Adrenal gland (tissue), 12 donors: ENCODE measurements around the gene MICAL3. TPM values are rescaled to one million over a fixed set of nuclear protein-coding genes. Genes with fewer than 3 reads are reported as not detected.
A peak's percentile ranks its signal among the peaks of the same experiment; 100 is the strongest.

ENCODE experiments used
- DNase-seq, 7 donors: peaks; one replicate each; pipeline ENCODE4 v3.0.0-alpha.2; 2019 to 2020
- H3K27ac ChIP-seq, 5 donors: fragments of 200-600 bp; sonication (generic) in 4 of 5; 1 replicate in 3 of 5; 2 replicates in 2 of 5; pipeline versions ENCODE4 v1.5.1 to v1.8.0; 2016 to 2020; ENCODE audit warnings: mild to moderate bottlenecking in 1 of 5
- H3K27me3 ChIP-seq: fragments of 200-600 bp; 2 replicates; pipeline ENCODE4 v1.8.0; 2021
- H3K36me3 ChIP-seq, 2 donors: fragments of 200-600 bp; replicated peaks in 1 of 2; 1 replicate in 1 of 2; 2 replicates in 1 of 2; pipeline versions ENCODE4 v1.5.1 to v1.8.0; 2018 to 2022
- H3K4me1 ChIP-seq, 2 donors: fragments of 200-600 bp; replicated peaks in 1 of 2; 1 replicate in 1 of 2; 2 replicates in 1 of 2; pipeline versions ENCODE4 v1.5.1 to v1.8.0; 2018 to 2021
- H3K4me3 ChIP-seq, 4 donors: fragments of 200-600 bp; sonication (generic) in 3 of 4; one replicate each; pipeline ENCODE4 v1.5.1; 2016 to 2018
- H3K9me3 ChIP-seq, 3 donors: fragments of 200-600 bp; sonication (generic) in 1 of 3; replicated peaks in 1 of 3; 1 replicate in 2 of 3; 2 replicates in 1 of 3; pipeline versions ENCODE4 v1.5.1 to v1.8.0; 2016 to 2021
- CTCF ChIP-seq, 6 experiments: fragments of 450-650 bp in 4 of 6; fragments of 200-600 bp in 2 of 6; sonication (generic) in 1 of 6; IDR thresholded peaks; 1 replicate in 5 of 6; 2 replicates in 1 of 6; pipeline versions ENCODE4 v1.5.1 to v1.8.0; 2016 to 2021; ENCODE audit warnings: antibody characterized with exemption in 6 of 6, mild to moderate bottlenecking in 2 of 6, moderate library complexity in 1 of 6
- POLR2A ChIP-seq, 2 donors: fragments of 450-650 bp; IDR thresholded peaks; one replicate each; pipeline ENCODE4 v1.6.1; 2017; ENCODE audit warnings: antibody characterized with exemption in 2 of 2, mild to moderate bottlenecking in 2 of 2, moderate library complexity in 1 of 2
- WGBS, 4 donors: extraction: QIAGEN DNeasy Blood & Tissue Kit in 2 of 4; methylation state at CpG; one replicate each; pipeline versions ENCODE4 v1.1.5 to v1.1.7; 2013 to 2017; 5-methylcytosine and 5-hydroxymethylcytosine counted together
- intact Hi-C, 2 donors: fragments of 100-400 bp; cut with DNase I; formaldehyde crosslinking; loops; one replicate each; pipeline versions ENCODE4 v1.14.1 to v1.15.0; 2022 to 2023
- polyA plus RNA-seq, 3 donors: library from polyadenylated mRNA; stranded (reverse); fragments of 200-250 nt in 2 of 3; fragments of 350-450 nt in 1 of 3; fragmentation: Illumina TruSeq in 1 of 3; extraction: RNeasy Lipid Tissue Mini Kit (QIAGEN cat#74804) in 1 of 3; gene quantifications; one replicate each; pipeline ENCODE4 v1.2.3, GENCODE V29; 2013 to 2014
- total RNA-seq, 9 donors: library from RNA; depleted of rRNA in 4 of 9; stranded (reverse); fragments of >200 nt in 4 of 9; fragments of 120-200 nt in 1 of 9; fragmentation: NEBNext Ultra II Directional in 1 of 9; extraction: Animal tissue kit (Norgen Biotek cat#: 25700) in 1 of 9; gene quantifications; one replicate each; pipeline versions ENCODE4 v1.1.0 to v1.2.4, GENCODE V29; 2013 to 2023
- donor health status: healthy with polysubstance abuse.
- donor health status: Bipolar disorder and iron deficiency.
- donor health status: DM: yes; HTN: yes; CAD: no.
- donor health status: DM: no; HTN: no; CAD: no.
- donor health status: DM: no; HTN: no; CAD: no.
- donor health status: DM: yes; HTN: yes; CAD: no.

Gene MICAL3
- total and polyA plus RNA-seq, 12 donors = 10.9 to 82.6 (median 34.4) TPM

DNA sequence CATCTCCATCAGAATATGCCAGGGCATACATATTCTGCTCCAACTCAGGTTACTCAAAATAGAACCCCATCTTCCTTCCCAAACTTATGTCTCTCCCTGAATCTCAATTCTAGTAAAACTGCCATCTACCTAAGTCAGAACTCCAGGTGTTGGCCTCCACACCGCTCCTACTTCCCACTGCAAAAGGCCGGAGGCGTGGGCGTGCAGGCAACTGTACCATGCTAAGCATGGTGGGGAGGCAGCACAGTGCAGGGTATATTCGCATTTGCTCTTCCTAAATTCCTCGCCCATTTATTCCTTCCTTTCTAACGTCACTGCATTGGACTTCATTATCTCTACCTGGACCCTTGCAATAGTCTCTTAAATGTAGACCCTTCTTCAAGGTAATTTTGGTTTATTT is 97.8 kb downstream of the MICAL3 start:
- intact Hi-C loops = no loop called here
- TF ChIP-seq CTCF (IDR thresholded peaks at IDR 0.05) (no peak), POLR2A (IDR thresholded peaks at IDR 0.05) (no peak)
- H3K4me1 ChIP-seq = peaks cover 40 to 51% of the 10 kb centered on the region in 2 donors
- H3K27ac ChIP-seq = no peak overlapping the region
- WGBS, 4 donors = 96 to 99% (median 96%) methylated on average over 7 of the region's 7 CpGs
- H3K9me3 ChIP-seq = no peaks in the 10 kb centered on the region
- DNase-seq = no peak
- H3K27me3 ChIP-seq = no peaks in the 10 kb centered on the region
- no peak overlapping the region for H3K4me3 ChIP-seq
- no peaks in the 10 kb centered on the region for H3K36me3 ChIP-seq

DNA sequence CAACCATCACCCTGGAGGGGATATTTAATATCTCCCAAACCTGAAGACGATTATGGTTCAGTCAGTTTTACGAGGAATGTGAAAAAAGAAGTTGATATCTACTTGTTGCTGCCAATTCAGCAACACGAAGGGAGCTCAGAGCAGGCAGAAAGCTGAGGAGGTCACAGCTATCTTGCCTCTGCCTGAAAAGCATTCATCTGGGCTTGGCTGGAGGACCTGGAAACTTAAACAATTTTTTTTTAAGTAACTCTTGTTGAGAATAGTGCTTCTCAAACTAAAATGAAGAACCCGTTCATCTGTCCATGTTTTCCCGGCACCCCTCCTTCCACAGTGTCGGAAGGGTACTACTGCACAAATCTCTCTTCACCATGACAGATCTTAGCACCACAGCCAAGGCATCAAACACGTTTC is 98.9 kb downstream of the MICAL3 start:
- no peaks in the 10 kb centered on the region for H3K27me3 ChIP-seq
- WGBS, 4 donors = 55 to 64% (median 56%) methylated on average over 7 of the region's 7 CpGs
- no peaks in the 10 kb centered on the region for H3K36me3 ChIP-seq
- H3K27ac ChIP-seq = no peak overlapping the region
- TF ChIP-seq POLR2A (IDR thresholded peaks at IDR 0.05) (no peak), CTCF (IDR thresholded peaks at IDR 0.05) (no peak)
- peaks cover 40 to 51% of the 10 kb centered on the region in 2 donors for H3K4me1 ChIP-seq
- peak in 1 of 7 donors; percentile 36 for DNase-seq
- H3K4me3 ChIP-seq = no peak overlapping the region
- H3K9me3 ChIP-seq = no peaks in the 10 kb centered on the region
- intact Hi-C loops = no loop called here

- DNase-seq = peak in 2 of 7 donors; percentile 10 to 42
- no peak for TF ChIP-seq CTCF (IDR thresholded peaks at IDR 0.05)
- no peak for TF ChIP-seq POLR2A (IDR thresholded peaks at IDR 0.05)
- intact Hi-C loops = no loop called here
- H3K27me3 ChIP-seq = no peaks in the 10 kb centered on the region
- H3K4me3 ChIP-seq = no peak overlapping the region
- no peak overlapping the region for H3K27ac ChIP-seq
- WGBS, 4 donors = 85 to 88% (median 86%) methylated on average over 4 of the region's 4 CpGs
- H3K4me1 ChIP-seq = peaks cover 44 to 56% of the 10 kb centered on the region in 2 donors
- no peaks in the 10 kb centered on the region for H3K36me3 ChIP-seq
- no peaks in the 10 kb centered on the region for H3K9me3 ChIP-seq
Measured at GRCh38 chr22:17924735-17925364, 99.5 kb downstream of the MICAL3 start.

- Histone ChIP-seq H3K9me3 (no peaks in the 10 kb centered on the region), H3K27ac (peak overlapping the region in 3 of 5 donors; percentile 63 to 93 (median 70)), H3K4me3 (no peak overlapping the region), H3K36me3 (no peaks in the 10 kb centered on the region), H3K4me1 (peaks cover 47 to 62% of the 10 kb centered on the region in 2 donors), H3K27me3 (no peaks in the 10 kb centered on the region)
- WGBS, 4 donors = 92 to 98% (median 95%) methylated on average over 6 to 7 of the region's 7 CpGs
- TF ChIP-seq POLR2A (IDR thresholded peaks at IDR 0.05) (no peak), CTCF (IDR thresholded peaks at IDR 0.05) (no peak)
- intact Hi-C loops = no loop called here
- peak in 2 of 7 donors; percentile 12 to 46 for DNase-seq
Measured at GRCh38 chr22:17924076-17924475, 100.3 kb downstream of the MICAL3 start.
